GM10248 (cell line): ENCODE data around the gene SNX17.

Source experiments
- CTCF ChIA-PET: fragments of 300-600 bp; sonication (Branson Sonifier 250); formaldehyde crosslinking; extraction: SDS; loops from one replicate; lab custom pipeline; 2021; ENCODE audit warnings: antibody characterized with exemption; lab: Yijun Ruan, JAX
- POLR2A ChIA-PET: fragments of 350-650 bp; sonication (Branson Sonifier 250); formaldehyde crosslinking; extraction: SDS; loops from one replicate; lab custom pipeline; 2020; ENCODE audit warnings: antibody characterized with exemption; lab: Yijun Ruan, JAX
- DNase-seq: peaks from one replicate; pipeline ENCODE4 v3.0.0; 2012; ENCODE audit errors: extremely low spot score
- CTCF ChIP-seq: IDR thresholded peaks from 2 replicates; pipeline ENCODE4 v1.5.1; 2012; ENCODE audit warnings: mild to moderate bottlenecking, low read depth; ENCODE audit errors: extremely low read depth, missing control alignments, control extremely low read depth

The SNX17 gene

DNA sequence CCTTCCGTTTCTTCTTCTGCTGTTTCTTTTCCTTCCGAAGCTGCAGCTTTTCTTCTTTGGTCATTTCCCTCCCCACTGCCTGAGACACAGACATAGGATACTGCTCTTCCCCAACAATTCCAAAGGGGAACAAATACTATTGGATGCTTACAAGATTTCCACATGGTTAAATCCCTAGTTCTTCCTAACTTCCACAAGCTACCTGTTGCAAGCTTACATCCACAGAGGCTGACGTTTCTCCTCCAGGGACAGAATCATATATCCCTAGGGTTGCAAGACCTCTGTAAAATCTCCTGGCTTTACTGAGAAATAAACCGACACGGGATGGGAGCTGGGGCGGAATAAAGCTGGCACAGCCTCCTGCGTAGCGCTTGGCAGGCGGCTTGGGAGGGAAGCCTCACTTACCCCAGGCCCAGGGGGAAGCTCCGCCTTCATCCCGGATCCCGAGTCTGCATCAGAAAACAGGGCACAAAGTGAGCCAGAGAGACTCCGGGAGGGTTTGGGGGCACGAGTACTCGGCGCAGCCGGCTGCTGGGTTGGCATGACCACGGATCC lies 868 bp upstream of the SNX17 start:
- CTCF ChIA-PET: interaction anchor here (0.7 to 1.9 kb wide), 17 partner anchors 9 to 314 kb away, joined by 3 to 10 read pairs (median 4); partner anchors contain the start of genes CCDC121, GPN1, GTF3C2 and NRBP1
- DNase-seq: no peak
- POLR2A ChIA-PET: no interaction called here
- no peak for TF ChIP-seq CTCF

GRCh38 chr2:27370816-27371620 lies 602 bp downstream of the SNX17 start:
- CTCF ChIA-PET: interaction anchor here (0.8 to 2.3 kb wide), 5 partner anchors 9 to 71 kb away, joined by 3 to 13 read pairs (median 3); partner anchors contain the start of gene ZNF513
- DNase-seq: peak; percentile 42

GRCh38 chr2:27372937-27373336 lies 2.5 kb downstream of the SNX17 start:
- DNase-seq: no peak
- no peak for TF ChIP-seq CTCF
- ChIA-PET CTCF (no interaction called here), POLR2A (no interaction called here)

More at GRCh38 chr2:27370816-27371620, 602 bp downstream of the SNX17 start:
- no peak for TF ChIP-seq CTCF
- POLR2A ChIA-PET: interaction anchor here (0.5 to 1.6 kb wide), 2 partner anchors 10 to 1226 kb away, joined by 7 read pairs; partner anchors contain the start of gene ZNF513

DNA sequence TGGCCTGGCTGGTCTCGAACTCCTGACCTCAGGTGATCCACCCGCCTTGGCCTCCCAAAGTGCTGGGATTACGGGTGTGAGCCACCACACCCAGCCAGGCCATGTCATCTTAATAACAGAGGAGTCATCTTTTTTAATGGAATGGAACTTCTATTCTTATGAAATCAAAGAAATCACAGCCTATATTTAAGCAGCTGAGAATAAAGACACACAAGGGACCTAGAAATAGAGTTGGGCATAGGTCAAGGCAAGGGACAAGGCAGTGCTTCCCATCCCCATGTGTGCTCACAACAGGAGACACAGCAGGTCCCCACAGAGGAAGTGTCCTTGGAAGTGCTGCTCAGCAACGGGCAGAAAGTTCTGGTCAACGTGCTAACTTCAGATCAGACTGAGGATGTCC lies 3.2 kb downstream of the SNX17 start:
- DNase-seq: no peak
- ChIA-PET POLR2A (no interaction called here), CTCF (no interaction called here)
- no peak for TF ChIP-seq CTCF

GRCh38 chr2:27375513-27376099 lies 5.2 kb downstream of the SNX17 start:
- TF ChIP-seq CTCF: no peak
- no peak for DNase-seq
- POLR2A ChIA-PET: interaction anchor here (0.6 kb wide), 1 partner anchor 156 kb away, joined by 3 read pairs; no protein-coding TSS in a partner anchor

DNA sequence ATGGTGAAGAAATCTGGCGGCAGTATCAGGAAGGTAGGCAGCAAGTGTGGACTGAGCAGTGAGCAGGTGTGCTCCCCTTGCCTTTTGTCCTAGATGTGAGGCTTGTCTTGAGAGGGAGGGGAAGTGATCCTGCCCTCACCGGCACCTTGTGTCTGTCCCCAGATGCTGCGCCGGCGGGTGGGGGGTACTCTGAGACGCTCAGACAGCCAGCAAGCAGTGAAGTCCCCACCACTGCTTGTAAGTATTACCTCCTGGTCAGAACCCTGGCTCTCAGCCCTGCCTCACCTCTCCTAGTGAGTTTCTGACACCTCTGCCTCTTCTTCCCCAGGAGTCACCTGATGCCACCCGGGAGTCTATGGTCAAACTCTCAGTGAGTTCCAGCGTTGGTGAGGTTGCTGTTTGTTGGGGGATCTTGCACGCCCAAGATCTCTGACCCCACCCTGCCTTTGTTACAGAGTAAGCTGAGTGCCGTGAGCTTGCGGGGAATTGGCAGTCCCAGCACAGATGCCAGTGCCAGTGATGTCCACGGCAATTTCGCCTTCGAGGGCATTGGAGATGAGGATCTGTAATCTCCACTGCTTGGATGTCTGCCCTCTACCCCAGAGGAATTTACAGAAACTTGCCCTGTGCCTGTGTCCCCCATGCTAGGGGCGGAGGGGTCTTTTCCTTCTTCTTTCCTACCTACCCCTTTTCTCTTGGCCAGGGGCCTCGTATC lies 5.9 kb downstream of the SNX17 start:
- no peak for TF ChIP-seq CTCF
- DNase-seq: no peak
- ChIA-PET POLR2A (no interaction called here), CTCF (no interaction called here)

More at GRCh38 chr2:27375513-27376099, 5.2 kb downstream of the SNX17 start:
- CTCF ChIA-PET: interaction anchor here (0.9 kb wide), 1 partner anchor 11 kb away, joined by 3 read pairs; no protein-coding TSS in a partner anchor
